Prostate gland (tissue), 1 donor: ENCODE measurements around the gene RTN4RL2.

Experiments used
- POLR2A ChIP-seq: fragments of 450-650 bp; IDR thresholded peaks from one replicate; pipeline ENCODE4 v1.6.1; 2016; ENCODE audit warnings: antibody characterized with exemption, mild to moderate bottlenecking
- POLR2AphosphoS5 ChIP-seq: sonication (generic); formaldehyde crosslinking; IDR thresholded peaks from one replicate; pipeline ENCODE4 v1.6.1; 2017; ENCODE audit warnings: antibody characterized with exemption

GRCh38 chr11:57438345-57439285, 21.7 kb upstream of the RTN4RL2 start:
- TF ChIP-seq POLR2AphosphoS5 (no peak), POLR2A (no peak)
